ENCODE data around the gene LRRC28. TPM values are rescaled to one million over a fixed set of nuclear protein-coding genes. Genes with fewer than 3 reads are reported as not detected.

Gene LRRC28
- total and polyA plus RNA-seq, 2 donors (not counting 1 experiment from before 2014, with no cell fraction given), result 13.3 to 31.8 TPM

DNA sequence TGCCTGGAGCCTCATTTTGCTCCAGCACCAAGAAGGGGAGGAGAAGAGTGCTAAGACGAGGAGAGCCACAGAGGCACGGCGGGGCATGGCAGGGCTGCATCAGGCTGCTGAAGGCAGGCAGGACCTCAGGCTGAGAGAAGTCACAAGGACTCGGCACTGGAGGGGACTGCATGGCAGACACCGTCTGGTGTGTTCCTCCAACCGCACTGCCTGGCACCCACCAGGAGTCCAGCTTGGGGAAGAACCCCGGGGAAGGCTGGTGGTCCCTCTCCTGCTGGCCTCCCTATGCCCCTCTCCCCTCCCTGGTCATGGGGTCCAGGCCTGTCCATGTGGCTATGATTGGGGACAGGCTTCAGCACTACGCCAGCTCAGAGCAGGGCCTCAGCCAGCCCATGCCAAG is 161.3 kb downstream of the LRRC28 start:
- H4K20me1 ChIP-seq (ENCODE audit: control insufficient read depth, insufficient read depth, low read length, poor library complexity, severe bottlenecking), result no peaks in the 10 kb centered on the region
- H3K4me1 ChIP-seq (ENCODE audit: control insufficient read depth in 2 of 2, insufficient read depth in 2 of 2, low read length in 2 of 2), result peaks cover 0 to 5% of the 10 kb centered on the region in 2 donors
- Mint-ChIP-seq H3K27ac (no peak overlapping the region), H3K9me3 (ENCODE audit: insufficient read depth) (no peaks in the 10 kb centered on the region), H3K4me3 (no peak overlapping the region), H3K27me3 (no peaks in the 10 kb centered on the region), H3K4me1 (peaks cover 3% of the 10 kb centered on the region)
- DNase-seq (no peak), ATAC-seq (ENCODE audit: low read depth) (no peak)
- intact Hi-C loops (cut with micrococcal nuclease), result no loop called here
- WGBS (ENCODE audit: insufficient coverage), result 100% methylated on average over 8 of the region's 8 CpGs
- CTCF ChIA-PET, result interaction anchor here (1.3 to 1.9 kb wide), 2 partner anchors 292 kb away, joined by 3 to 7 read pairs; no protein-coding TSS in a partner anchor
- H3K79me2 ChIP-seq (ENCODE audit: control insufficient read depth, insufficient read depth, low read length), result no peaks in the 10 kb centered on the region
- no peaks in the 10 kb centered on the region for H3K9me3 ChIP-seq (ENCODE audit: control extremely low read depth in 1 of 3, control insufficient read depth in 2 of 3, insufficient read depth in 1 of 3, low read length in 2 of 3)
- no peak overlapping the region for H3K27ac ChIP-seq (ENCODE audit: low read length in 2 of 2)
- H3K9ac ChIP-seq (ENCODE audit: low read length), result no peak overlapping the region
- H3K4me3 ChIP-seq (ENCODE audit: control extremely low read depth in 1 of 5, extremely low read depth in 1 of 5, insufficient read depth in 1 of 5, low read depth in 2 of 5, low read length in 4 of 5), result no peak overlapping the region
- no peak overlapping the region for H2AFZ ChIP-seq (ENCODE audit: insufficient read depth, low read depth, low read length, poor library complexity, severe bottlenecking)
- POLR2A ChIA-PET, result no interaction called here
- no peaks in the 10 kb centered on the region for H3K36me3 ChIP-seq (replicated peaks in 1 of 2; ENCODE audit: control extremely low read depth in 1 of 2, control insufficient read depth in 1 of 2, extremely low read depth in 1 of 2, insufficient read depth in 2 of 2, low read length in 1 of 2)
- H3K4me2 ChIP-seq (replicated peaks; ENCODE audit: low read depth, low read length, poor library complexity, severe bottlenecking), result no peak overlapping the region
- no peaks in the 10 kb centered on the region for H3K27me3 ChIP-seq (replicated peaks in 1 of 4; ENCODE audit: control extremely low read depth in 1 of 4, control insufficient read depth in 3 of 4, insufficient read depth in 4 of 4, low read length in 3 of 4)
- TF ChIP-seq, protein P1, sequence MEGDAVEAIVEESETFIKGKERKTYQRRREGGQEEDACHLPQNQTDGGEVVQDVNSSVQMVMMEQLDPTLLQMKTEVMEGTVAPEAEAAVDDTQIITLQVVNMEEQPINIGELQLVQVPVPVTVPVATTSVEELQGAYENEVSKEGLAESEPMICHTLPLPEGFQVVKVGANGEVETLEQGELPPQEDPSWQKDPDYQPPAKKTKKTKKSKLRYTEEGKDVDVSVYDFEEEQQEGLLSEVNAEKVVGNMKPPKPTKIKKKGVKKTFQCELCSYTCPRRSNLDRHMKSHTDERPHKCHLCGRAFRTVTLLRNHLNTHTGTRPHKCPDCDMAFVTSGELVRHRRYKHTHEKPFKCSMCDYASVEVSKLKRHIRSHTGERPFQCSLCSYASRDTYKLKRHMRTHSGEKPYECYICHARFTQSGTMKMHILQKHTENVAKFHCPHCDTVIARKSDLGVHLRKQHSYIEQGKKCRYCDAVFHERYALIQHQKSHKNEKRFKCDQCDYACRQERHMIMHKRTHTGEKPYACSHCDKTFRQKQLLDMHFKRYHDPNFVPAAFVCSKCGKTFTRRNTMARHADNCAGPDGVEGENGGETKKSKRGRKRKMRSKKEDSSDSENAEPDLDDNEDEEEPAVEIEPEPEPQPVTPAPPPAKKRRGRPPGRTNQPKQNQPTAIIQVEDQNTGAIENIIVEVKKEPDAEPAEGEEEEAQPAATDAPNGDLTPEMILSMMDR (IDR thresholded peaks at IDR 0.05), result no peak
- TF ChIP-seq EZH2 (IDR thresholded peaks at IDR 0.05; ENCODE audit: borderline replicate concordance, insufficient read depth, low read depth, low read length, poor library complexity, severe bottlenecking), result no peak

DNA sequence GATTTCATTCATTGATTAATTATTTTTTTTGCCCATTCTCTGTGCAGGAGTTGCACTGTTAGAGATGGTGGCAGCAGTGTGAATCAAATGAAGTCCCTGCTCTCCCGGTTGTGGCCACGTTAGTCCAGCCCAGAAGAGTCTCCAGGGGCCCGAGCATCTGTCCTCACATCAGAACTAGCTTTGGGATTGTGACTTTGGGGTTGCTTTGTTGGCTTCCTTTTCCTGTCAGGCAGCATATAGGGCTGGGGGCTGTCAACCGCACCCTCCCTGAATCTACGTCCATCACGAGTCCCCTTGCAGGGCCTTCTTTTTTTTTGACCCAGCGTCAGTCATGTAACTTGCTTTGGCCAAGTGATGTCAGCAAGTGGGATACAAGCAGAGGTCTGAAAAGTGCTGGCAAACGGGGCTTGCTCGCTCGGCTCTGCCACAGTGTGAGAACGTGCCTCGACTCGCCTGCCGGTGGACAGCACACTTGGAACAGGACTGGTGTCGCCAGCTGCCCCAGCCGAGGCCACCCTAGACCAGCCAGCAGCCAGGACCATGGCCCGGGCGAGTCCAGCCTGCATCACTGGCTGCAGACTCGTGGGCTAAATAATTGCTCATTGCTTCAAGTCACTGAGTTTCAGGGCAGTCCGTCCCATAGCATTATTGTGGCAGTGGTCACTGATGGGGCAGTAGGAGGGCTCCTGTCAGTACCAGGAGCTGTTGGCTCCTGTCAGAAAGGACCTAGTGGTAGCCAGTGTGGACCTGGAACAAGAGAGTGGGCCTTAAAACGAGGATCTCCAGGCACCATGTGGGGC is 162.9 kb downstream of the LRRC28 start:
- Histone ChIP-seq H4K20me1 (ENCODE audit: control insufficient read depth, insufficient read depth, low read length, poor library complexity, severe bottlenecking) (no peaks in the 10 kb centered on the region), H3K4me2 (replicated peaks; ENCODE audit: low read depth, low read length, poor library complexity, severe bottlenecking) (no peak overlapping the region), H3K79me2 (ENCODE audit: control insufficient read depth, insufficient read depth, low read length) (no peaks in the 10 kb centered on the region), H3K27ac (ENCODE audit: low read length in 2 of 2) (no peak overlapping the region), H3K36me3 (replicated peaks in 1 of 2; ENCODE audit: control extremely low read depth in 1 of 2, control insufficient read depth in 1 of 2, extremely low read depth in 1 of 2, insufficient read depth in 2 of 2, low read length in 1 of 2) (no peaks in the 10 kb centered on the region), H3K9ac (ENCODE audit: low read length) (no peak overlapping the region), H3K9me3 (ENCODE audit: control extremely low read depth in 1 of 3, control insufficient read depth in 2 of 3, insufficient read depth in 1 of 3, low read length in 2 of 3) (no peaks in the 10 kb centered on the region), H3K4me1 (ENCODE audit: control insufficient read depth in 2 of 2, insufficient read depth in 2 of 2, low read length in 2 of 2) (no peaks in the 10 kb centered on the region), H3K4me3 (ENCODE audit: control extremely low read depth in 1 of 5, extremely low read depth in 1 of 5, insufficient read depth in 1 of 5, low read depth in 2 of 5, low read length in 4 of 5) (no peak overlapping the region), H2AFZ (ENCODE audit: insufficient read depth, low read depth, low read length, poor library complexity, severe bottlenecking) (no peak overlapping the region), H3K27me3 (replicated peaks in 1 of 4; ENCODE audit: control extremely low read depth in 1 of 4, control insufficient read depth in 3 of 4, insufficient read depth in 4 of 4, low read length in 3 of 4) (no peaks in the 10 kb centered on the region)
- Mint-ChIP-seq H3K27ac (no peak overlapping the region), H3K4me1 (no peaks in the 10 kb centered on the region), H3K4me3 (no peak overlapping the region), H3K9me3 (ENCODE audit: insufficient read depth) (no peaks in the 10 kb centered on the region), H3K27me3 (no peaks in the 10 kb centered on the region)
- intact Hi-C loops (cut with micrococcal nuclease), result no loop called here
- POLR2A ChIA-PET, result no interaction called here
- 89% methylated on average over 21 of the region's 21 CpGs for WGBS (ENCODE audit: insufficient coverage)
- no peak for ATAC-seq (ENCODE audit: low read depth)
- DNase-seq, result no peak
- CTCF ChIA-PET, result interaction anchor here (1.3 to 3.1 kb wide), 2 partner anchors 290 kb away, joined by 3 to 16 read pairs; no protein-coding TSS in a partner anchor
- TF ChIP-seq, protein P1 (IDR thresholded peaks at IDR 0.05), result no peak
- TF ChIP-seq EZH2 (IDR thresholded peaks at IDR 0.05; ENCODE audit: borderline replicate concordance, insufficient read depth, low read depth, low read length, poor library complexity, severe bottlenecking), result no peak
